Measurements from ENCODE around the gene SLC4A3.
"Not testable (repeated sequence)": the region's sequence is repeated elsewhere in the genome, so short reads cannot be mapped to it uniquely, and the experiment has no call there.

SLC4A3 gene

DNA sequence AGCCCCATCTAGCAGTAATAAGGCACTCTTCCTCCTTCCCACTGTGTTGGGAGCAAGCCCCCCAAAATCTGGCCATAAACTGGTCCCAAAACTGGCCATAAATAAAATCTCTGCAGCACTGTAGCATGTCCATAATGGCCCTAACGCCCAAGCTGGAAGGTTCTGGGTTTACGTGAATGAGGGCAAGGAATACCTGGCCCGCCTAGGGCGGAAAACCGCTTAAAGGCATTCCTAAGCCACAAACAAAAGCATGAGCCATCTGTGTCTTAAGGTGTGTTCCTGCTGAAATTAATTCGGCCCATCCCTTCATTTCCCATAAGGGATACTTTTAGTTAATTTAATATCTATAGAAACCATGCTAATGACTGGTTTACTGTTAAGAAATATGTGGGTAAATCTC is 24.2 kb downstream of the SLC4A3 start:
- not testable (repeated sequence) for DNase-seq

DNA sequence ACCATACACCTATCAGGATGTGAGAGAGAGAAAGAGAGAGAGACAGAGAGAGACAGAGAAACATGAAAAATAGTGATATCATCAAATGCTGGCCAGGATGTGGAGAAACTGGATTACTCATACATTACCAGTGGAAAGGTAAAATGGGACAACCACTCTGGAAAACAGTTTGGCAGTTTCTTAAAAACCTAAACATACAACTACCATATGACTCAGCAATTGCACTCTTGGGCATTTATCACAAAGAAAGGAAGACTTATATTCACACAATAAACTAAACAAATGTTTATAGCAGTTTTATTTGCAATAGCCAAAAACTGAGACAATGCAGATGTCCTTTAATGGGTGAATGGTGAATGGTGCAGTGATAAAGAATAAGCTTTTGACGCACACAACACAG is 29.1 kb downstream of the SLC4A3 start:
- DNase-seq = no peak

DNA sequence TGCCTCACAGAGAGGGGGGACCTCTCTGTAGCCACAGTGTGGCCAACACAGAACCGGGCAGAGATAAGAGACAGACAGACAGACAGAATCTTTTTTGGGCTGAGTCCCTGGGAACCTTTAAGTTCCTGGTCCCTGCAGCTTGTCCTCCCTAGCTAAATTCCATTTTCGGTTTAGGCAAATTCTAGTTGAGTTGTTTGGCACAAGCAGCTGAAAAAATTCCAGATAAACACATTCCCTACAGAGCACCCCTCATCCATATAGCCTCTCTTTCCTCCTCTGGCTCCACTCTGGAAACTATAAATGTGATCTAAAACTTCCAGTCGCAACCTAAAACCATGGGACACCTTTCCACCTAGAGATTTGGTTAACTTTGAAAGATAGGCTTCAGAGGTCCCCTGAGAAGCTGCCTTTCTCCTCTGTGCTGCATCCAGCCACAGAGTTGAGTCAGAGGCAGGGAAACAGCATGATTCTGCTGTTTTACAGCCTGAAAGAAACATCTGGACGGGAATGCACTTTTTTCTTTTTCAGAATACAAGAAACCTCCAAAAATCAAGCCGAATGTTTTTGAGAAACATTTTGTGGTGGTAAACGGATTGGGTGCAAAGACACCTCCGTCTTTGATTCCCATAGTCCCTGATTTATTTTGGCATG is 30.9 kb downstream of the SLC4A3 start:
- DNase-seq = no peak

DNA sequence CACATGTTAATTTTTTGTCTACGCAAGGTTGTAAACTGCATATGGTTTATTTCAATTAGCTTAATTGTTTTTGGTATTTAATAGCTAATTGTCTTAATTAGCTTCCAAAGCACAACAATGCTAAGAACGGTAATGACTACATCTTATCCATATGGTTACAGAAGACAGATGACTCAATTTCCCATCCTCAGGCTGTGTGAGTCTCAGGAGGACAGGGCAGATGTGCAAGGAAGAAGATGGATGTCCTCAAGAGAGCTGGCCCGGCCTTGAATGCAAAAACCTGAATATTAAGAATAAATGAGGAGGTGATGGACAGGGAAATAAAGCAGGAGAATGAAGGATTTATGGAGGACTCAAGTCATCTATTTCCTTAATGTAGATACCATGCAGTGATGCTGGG is 31.4 kb downstream of the SLC4A3 start:
- DNase-seq = no peak

DNA sequence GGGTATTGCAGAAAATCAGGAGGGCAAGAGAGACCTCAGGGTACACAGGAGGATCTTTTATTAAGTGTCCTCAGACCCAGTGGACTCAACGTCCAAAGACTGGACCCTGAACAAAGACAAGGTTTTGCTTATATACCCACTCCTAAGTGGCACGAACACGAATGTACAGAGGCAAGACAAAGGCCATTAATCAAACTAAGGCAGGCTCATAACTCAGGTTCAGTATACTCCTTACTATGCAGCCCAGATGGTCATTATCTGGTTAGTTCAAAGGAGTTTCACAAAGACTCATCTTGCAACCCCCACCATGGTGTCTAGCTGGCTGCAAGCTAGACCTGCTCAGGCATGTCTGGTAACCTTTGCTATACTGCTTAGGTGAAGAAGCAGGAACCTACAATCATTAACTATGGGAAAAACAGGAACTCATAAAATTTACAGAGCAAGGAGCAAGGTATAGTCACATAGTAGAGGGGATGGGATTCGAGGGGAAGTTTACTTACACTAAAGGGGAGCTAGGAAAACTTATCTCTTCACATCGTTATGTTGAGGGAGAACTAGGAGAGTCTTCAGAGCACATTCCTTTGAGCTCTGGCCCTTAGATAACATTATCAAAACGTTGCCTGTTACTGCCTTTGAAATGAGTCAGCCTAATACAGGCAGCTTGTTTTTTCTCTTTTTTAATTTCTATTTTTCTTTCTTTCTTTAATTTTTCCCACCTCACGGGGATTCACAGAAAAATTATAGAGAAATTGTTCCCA is 33.9 kb downstream of the SLC4A3 start:
- DNase-seq = no peak

DNA sequence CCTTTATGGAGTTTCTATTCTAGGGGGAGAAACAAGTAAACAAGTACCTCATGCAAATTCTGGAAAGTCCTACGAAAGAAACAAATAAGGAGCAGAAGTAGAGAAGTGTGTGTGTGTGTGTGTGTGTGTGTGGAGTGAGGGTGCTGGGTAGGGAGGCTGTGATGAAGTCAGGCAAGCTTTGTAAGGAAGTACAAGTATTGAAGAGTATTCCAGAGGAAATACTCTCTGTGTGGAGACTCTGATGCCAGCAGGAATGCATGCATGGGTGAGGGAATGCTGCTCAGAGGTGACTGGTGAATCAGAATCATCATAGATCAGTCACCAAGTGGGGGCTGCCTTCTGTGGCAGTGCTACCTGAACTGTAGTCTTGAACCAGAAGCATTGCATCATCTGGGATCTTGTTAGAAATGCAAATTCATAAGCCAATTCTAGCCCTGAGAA is 34.5 kb downstream of the SLC4A3 start:
- DNase-seq = no peak

DNA sequence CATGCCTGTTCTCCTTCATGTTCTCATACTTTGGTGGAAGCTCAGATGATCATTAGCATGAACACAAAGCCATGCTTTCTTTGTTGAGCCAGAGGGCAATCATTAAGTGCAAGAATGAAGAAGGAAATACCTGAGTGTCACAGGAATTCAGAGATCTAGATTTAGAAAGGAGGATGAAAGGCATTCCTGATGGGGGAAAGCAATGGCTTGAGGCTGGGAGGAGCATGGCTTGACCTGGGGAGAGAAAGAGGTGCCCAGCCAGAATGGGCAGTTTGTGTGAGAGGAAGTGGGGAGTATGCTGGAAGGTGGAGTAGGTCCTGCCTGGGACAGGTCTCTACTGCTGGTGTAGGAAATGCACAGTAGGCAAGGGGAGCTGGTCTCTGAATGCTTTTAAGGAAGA is 35.1 kb downstream of the SLC4A3 start:
- no peak for DNase-seq

DNA sequence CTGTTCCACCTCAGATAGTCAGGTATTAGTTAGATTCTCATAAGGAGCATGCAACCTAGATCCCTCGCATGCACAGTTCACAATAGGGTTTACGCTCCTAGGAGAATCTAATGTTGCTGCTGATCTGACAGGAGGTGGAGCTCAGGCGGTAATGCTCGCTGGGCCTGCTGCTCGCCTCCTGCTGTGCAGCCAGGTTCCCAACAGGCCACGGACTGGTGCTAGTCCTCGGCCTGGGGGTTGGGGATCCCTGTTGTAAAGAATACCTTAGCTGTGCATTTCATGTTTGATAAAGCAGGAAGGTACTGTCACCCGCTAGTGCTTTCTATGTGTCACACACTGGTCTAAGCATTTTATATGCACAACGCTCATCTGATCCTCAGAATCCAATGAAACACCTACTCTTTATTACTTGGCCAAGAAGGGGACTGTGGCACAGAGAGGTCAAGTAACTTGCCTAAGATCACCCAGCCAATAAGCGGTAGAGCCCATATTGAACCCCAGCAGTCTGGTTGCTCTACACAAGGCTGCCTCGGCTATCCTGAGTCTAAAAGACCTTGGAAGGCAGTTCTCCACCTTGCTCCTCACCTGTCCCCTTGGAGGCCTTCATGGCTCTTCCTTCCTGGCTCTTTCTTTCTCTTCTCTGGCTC is 35.8 kb downstream of the SLC4A3 start:
- DNase-seq = no peak

DNA sequence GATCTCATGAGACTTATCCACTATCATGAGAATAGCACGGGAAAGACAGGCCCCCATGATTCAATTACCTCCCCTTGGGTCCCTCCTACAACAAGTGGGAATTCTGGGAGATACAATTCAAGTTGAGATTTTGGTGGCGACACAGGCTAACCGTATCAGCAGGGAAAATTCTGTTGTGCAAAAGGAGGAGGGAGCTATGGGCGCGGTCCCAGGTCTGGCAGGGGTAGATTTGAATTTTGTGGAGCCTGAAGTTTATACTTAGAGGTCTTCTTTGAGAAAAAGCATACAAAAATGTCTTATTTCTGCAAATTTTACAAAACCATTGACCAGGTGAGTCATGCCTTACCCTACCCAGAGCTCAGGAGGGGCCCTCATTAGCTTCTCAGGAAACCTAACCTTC is 36.6 kb downstream of the SLC4A3 start:
- no peak for DNase-seq

DNA sequence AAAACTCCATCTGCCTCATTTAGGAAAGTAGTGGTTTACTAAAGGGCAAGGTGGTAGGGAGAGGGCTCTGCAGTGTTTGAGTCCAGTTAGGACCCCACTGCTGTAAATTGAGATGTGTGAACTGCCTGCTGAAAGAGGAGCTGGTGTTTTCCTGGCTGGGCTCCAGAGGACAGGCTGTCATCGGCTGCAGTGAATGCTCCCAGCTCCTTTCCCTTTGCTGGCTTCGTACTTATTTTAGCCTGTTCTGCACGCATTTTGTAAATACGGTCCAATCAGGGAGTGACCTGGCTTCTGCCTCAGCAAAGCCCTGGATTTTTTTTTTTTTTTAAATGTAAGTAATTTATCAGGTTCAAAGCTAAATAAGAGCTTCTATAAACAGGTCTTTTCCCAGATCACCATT is 37.5 kb downstream of the SLC4A3 start:
- DNase-seq = no peak

DNA sequence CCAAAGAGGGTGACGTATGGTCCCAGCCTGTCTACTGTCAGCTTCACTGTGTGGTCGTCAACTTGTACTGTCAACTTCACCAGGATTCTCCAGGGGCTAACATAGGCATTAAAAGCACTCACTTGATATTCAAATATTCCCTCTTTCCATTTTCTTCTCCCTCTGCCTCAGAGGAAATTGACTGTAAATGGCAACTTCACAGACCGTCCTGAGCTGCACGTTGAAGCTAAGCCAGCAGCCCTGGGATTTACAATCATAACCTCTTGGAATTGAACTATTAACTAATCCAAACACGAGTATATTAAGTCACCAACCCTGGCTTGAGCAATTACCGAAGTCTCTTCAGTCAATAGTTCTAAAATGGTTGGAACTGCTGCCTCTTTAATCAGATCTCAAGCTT is 38.5 kb downstream of the SLC4A3 start:
- no peak for DNase-seq

DNA sequence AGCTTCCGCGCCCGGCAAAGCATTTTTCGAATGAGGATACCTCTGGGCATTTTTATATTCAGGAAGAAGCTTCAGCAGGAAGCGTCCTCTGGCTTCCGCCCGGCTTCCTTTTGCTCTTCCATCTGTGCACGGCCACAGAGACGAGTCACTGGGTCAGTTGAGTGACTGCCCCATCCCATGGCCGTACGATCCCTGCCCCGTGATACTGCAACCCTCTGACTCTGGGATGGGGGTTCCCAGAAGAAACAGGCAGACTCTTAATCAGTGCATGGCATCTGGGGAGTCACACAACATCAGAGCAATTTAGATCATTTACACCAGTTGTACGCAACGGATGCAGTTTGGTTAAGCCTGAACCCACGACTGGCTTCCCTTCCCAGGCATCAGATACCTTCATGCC is 40.9 kb downstream of the SLC4A3 start:
- no peak for DNase-seq

DNA sequence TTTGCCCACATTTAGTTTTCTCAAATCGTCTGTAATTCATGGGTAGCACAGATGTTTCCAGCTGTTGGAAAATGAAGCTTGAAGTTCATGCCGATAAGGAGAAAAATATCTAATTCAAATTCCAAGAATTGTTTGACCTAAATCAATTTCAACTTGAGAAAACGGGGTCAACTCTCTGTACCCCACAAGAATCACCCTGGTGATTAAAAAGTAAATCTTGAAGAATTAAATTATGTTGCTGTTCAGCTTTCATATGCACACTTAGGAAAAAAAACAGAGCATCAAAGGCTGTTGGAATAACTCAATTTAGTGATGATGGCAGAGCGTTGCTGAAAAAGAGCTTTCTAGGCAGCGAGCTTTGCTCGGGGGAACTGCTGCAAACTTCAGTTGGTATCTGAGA is 43.0 kb downstream of the SLC4A3 start:
- no peak for DNase-seq

DNA sequence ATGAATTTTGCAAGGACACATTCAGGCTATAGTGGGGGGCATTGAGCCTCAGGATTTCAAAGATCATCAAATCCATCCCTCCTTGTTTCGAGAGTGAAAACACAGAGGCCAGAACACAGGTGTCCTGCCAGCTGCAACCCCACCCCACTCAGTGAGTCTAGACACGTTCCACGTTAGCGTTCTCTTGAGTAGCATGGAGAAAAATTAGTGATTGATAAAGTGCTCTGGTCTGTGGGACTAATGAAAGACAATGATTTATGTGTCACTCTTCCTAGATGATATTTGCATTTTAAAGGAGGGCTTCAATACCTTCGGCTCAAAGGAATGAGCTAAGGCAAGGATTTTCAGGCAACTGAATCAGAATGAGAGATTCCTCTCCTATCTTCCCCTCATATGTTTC is 43.8 kb downstream of the SLC4A3 start:
- no peak for DNase-seq

DNA sequence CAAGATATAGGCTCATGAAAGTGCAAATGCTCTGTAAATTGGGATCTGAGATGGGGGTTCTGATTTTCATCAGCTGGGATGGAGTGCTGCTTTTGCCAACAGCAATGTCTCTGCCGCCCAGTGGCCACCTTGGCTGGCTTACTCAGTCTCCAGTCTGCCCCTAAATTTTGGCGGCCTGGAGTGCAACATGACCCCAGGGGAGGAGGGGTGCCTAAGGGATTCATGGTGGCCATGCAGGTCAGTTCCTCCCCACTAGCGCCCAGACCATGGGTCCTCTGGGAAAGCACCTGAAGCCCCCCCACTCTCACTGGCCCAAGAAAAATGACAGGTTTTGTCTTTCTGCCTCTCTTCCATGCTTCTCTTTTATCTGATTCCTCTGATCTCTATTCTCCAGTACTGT is 45.0 kb downstream of the SLC4A3 start:
- no peak for DNase-seq

DNA sequence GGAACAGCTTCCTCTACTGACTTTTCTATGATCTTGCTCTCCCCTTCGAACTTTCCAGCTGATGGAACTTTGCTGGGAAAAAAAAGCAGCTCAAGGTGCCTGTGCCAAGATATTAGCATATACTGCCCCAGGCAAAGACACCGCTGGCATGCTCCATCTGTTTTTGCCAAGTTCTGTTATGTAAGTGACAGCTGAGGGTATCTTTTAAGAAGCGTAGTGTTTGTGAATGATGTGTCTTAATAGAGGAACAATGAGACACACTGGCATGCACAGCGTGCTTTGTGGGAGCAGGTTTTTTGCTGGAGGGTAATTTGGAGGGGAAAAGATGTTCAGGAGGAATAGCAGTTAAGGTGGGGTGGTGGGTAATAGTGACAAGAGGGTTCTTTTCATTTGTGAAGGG is 47.8 kb downstream of the SLC4A3 start:
- DNase-seq = no peak

DNA sequence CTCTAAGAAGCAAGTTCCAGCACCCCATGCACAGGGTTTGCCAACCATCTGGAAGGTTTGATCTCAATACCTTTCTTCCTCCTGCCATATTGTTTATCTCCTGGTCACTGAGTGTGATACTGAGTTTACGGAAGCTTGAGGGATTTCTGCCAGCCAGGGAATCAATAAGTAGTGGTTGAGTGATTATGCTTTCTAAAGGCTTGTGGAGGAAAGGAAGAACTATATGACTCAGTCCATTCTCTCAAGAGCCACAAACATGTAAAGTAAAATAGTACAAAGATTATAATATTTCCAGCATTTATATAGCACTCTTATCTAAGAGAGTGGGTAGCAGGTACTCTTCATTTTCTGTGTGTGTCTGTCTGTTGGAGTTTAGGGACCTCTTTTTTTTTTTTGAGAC is 49.2 kb downstream of the SLC4A3 start:
- DNase-seq = no peak

DNA sequence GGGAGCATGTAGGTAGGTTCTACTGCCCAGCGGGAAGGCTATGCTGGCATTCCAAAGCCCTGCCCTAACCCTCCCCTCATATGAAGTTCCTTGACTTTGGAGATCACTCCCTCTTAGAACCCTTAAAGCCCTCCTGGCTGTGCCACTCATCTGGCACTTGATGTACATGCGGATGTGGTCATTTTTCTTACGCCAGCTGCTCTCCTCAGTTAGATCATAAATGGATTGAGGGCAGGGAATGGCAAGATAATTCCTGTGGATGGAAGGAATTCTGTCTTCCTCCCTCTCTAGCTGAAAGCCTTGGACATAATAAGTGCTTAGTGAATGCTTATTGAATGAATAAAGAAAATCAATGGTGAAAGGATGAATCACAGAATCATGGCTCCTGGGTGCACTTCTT is 51.6 kb downstream of the SLC4A3 start:
- DNase-seq = no peak

DNA sequence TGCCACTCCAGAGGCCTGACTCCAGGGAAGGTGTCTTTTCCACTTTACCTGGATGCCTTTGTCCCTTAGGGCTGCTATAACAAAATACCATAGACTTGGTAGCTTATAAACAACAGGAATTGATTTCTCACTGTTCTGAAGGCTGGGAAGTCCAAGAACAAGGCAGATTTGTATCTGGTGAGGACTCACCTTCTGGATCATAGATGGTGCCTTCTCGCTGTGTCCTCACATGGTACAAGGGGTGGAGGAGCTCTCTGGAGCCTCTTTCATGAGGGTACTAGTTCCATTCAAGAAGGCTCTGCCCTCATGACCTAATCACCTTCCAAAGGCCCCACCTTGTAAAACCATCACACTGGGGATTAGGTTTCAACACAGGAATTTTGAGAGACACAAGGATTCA is 52.1 kb downstream of the SLC4A3 start:
- no peak for DNase-seq

DNA sequence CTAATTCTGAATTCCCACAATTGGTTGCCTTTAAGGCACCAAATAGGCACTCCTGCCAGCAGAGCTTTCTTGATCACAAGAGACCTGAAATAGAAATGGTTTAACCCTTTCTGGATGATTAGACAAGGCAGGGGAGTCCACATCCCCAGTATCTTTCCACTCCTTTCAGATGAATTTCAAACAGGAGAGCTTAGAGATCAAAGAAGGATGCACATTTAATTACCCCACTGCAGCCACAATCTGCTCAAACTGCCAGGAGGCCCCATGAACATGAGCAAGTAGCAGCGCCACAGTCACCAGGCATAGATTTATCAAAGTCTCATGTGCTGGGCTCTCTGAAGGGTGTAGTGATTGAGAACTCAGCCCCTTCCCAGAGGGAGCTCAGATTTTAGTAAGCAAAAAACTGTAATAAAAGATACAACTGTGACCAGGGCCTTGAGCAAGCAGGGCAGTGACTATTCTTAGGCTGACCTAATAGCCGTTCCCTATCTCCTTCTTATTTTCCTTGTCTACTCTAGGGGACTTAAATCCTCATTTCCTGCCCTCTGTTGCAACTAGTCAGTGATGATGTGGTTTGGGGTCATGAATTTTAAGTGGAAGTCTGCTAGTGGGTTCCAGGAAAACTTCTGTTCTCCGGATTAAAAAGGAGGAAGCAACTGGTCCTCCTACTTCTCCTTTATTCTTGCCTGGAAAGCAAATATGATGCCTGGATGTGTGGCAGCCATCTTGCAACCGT is 53.7 kb downstream of the SLC4A3 start:
- DNase-seq = no peak

DNA sequence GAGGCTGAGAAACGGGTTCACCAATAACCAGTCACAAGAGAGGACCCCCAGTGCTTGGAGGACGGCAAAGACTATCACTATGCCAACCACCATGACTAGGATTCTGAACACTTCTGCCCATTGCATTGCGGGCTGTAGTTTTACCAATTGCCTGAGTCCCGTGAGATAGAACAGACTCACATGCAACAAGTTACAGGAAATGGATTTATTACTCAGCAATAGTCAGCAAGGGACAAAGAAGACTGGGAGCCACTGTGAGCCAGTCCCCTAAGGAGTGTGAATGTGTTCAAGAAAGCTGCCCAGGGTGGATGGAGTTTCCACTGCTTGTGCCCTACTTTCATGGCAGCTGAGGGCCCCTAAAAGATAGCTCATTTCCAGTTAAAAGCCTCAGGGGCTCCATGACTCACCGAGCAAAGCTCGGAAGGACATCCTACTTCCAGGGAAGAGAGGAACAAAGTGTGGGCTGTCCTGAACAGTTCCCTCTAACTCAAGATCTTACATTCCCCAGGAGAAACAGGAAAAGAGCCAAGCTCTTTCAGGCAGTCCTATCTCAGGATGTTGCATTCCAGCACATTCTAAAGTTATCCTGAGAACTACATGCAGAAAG is 54.4 kb downstream of the SLC4A3 start:
- DNase-seq = no peak

DNA sequence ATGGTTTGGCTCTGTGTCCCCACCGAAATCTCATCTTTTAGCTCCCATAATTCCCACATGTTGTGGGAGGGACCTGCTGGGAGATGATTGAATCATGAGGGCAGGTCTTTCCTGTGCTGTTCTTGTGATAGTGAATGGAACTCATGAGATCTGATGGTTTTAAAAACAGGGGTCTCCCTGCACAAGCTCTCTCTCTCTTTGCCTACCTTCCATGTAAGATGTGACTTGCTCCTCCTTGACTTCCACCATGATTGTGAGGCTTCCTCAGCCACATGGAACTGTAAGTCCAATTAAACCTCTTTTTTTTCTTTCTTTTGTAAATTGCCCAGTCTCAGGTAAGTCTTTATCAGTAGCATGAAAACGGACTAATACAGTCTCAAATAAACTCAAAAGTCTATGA is 56.0 kb downstream of the SLC4A3 start:
- DNase-seq = not testable (repeated sequence)

Data from activated effector memory CD4-positive, alpha-beta T cell treated with anti-CD3 and anti-CD28 coated beads, Interleukin-2, amount 50 U/mL, for 16 hours (primary cell).